ENCODE data around the gene RNF31. TPM values are rescaled to one million over a fixed set of nuclear protein-coding genes. Genes with fewer than 3 reads are reported as not detected.
A peak's percentile ranks its signal among the peaks of the same experiment; 100 is the strongest.

Gene RNF31
- total and polyA plus RNA-seq, 7 donors, result 13.6 to 57.8 (median 31.9) TPM

DNA sequence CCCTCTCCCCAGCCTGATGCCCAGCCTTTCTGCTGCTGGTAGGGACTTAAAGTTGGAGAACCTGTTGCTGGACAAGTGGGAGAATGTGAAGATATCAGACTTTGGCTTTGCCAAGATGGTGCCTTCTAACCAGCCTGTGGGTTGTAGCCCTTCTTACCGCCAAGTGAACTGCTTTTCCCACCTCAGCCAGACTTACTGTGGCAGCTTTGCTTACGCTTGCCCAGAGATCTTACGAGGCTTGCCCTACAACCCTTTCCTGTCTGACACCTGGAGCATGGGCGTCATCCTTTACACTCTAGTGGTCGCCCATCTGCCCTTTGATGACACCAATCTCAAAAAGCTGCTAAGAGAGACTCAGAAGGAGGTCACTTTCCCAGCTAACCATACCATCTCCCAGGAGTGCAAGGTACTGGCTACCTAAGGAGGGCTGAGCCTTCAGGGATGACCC is 59.8 kb downstream of the RNF31 start:
- Histone ChIP-seq H3K27ac (no peak overlapping the region), H3K4me3 (no peak overlapping the region), H3K4me1 (peaks cover 0 to 14% (median 5%) of the 10 kb centered on the region in 4 donors), H3K9me3 (no peaks in the 10 kb centered on the region), H3K27me3 (no peaks in the 10 kb centered on the region), H3K36me3 (peaks cover 5 to 86% (median 19%) of the 10 kb centered on the region in 4 donors)
- 75 to 95% methylated on average over 5 of the region's 5 CpGs for WGBS, 2 donors
- no peak for TF ChIP-seq POLR2AphosphoS5 (IDR thresholded peaks at IDR 0.05)
- no peak for TF ChIP-seq POLR2A (IDR thresholded peaks at IDR 0.05)
- TF ChIP-seq EP300 (IDR thresholded peaks at IDR 0.05), result no peak
- TF ChIP-seq CTCF (IDR thresholded peaks at IDR 0.05), result no peak
- DNase-seq, result peak; percentile 10
- intact Hi-C loops (cut with DNase I), result no loop called here

DNA sequence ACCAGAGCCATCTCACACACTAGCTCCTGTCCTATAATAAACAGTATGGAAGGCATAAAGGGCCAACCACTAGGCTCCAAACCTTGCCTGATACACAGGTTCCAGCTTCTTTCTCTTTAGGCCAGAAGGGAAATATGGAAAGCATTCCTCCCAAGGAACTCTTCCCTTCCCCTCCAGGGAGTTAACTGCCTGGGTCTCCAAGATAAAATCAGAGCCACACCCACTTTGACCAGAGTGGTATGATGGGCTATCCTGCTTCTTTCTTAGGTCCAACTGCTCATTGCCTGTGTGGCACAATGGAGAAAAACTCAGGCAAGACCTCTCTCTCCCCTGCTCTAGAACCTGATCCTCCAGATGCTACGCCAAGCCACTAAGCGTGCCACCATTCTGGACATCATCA is 60.3 kb downstream of the RNF31 start:
- Histone ChIP-seq H3K4me3 (no peak overlapping the region), H3K36me3 (peaks cover 5 to 81% (median 19%) of the 10 kb centered on the region in 4 donors), H3K4me1 (peaks cover 0 to 19% (median 10%) of the 10 kb centered on the region in 4 donors), H3K9me3 (no peaks in the 10 kb centered on the region), H3K27me3 (no peaks in the 10 kb centered on the region), H3K27ac (no peak overlapping the region)
- intact Hi-C loops (cut with DNase I), result no loop called here
- DNase-seq, result peak; percentile 21
- WGBS, 2 donors, result 99% methylated on average over 2 of the region's 2 CpGs
- no peak for TF ChIP-seq POLR2A (IDR thresholded peaks at IDR 0.05)
- no peak for TF ChIP-seq CTCF (IDR thresholded peaks at IDR 0.05)
- TF ChIP-seq POLR2AphosphoS5 (IDR thresholded peaks at IDR 0.05), result no peak
- no peak for TF ChIP-seq EP300 (IDR thresholded peaks at IDR 0.05)

Small RNAs within 50 kb of the gene (small RNA-seq; reads per million reads assigned to genes)
- 0 reads per million in 3 donors for gene AL136295.4
- 0 reads per million in 3 donors for gene CHMP4A
- 0 reads per million in 3 donors for gene IPO4
- gene IRF9, result 0 reads per million in 3 donors
- 0.36 to 1.3 (median 0.51) reads per million in 3 donors for gene RNA5SP383

Other genes starting within 250 kb of the RNF31 start
Only the 30 nearest of the 31 such genes appear.
- gene DHRS4, start 193.7 kb upstream of the RNF31 start, total RNA-seq, result 10 to 100 TPM; 23.8 to 52.4 (median 37.8) TPM
- 10 to 100 TPM; 71.1 to 87.1 (median 74.0) TPM for gene DHRS4, start 193.7 kb upstream of the RNF31 start, polyA plus RNA-seq
- 10 to 100 TPM in 3 of 4 donors, 1 to 10 TPM in 1; 8.0 to 20.0 (median 17.6) TPM for gene DHRS4L2, start 158.6 kb upstream of the RNF31 start, total RNA-seq
- 10 to 100 TPM; 57.1 to 62.7 (median 57.6) TPM for gene DHRS4L2, start 158.6 kb upstream of the RNF31 start, polyA plus RNA-seq
- 1 to 10 TPM in 2 of 4 donors, under 1 TPM in 2; 0.14 to 3.3 (median 0.62) TPM for gene CARMIL3, start 95.5 kb upstream of the RNF31 start, total RNA-seq
- gene CARMIL3, start 95.5 kb upstream of the RNF31 start, polyA plus RNA-seq, result 1 to 10 TPM in 1 of 3 donors, under 1 TPM in 2; under 0.01 to 1.7 (median 0.23) TPM
- 1 to 10 TPM in 3 of 4 donors, not detected in 1; 1.8 to 3.3 (median 2.9) TPM for gene CPNE6, start 75.9 kb upstream of the RNF31 start, total RNA-seq
- gene CPNE6, start 75.9 kb upstream of the RNF31 start, polyA plus RNA-seq, result under 1 TPM in 1 of 3 donors, not detected in 2; 0.42 TPM
- gene PCK2, start 53.2 kb upstream of the RNF31 start, total RNA-seq, result 10 to 100 TPM in 2 of 4 donors, 1 to 10 TPM in 2; 7.1 to 12.2 (median 9.2) TPM
- 100 to 1,000 TPM in 1 of 3 donors, 10 to 100 TPM in 2; 66.1 to 109 (median 99.5) TPM for gene PCK2, start 53.2 kb upstream of the RNF31 start, polyA plus RNA-seq
- gene DCAF11, start 32.7 kb upstream of the RNF31 start, total RNA-seq, result 10 to 100 TPM; 37.7 to 82.9 (median 54.8) TPM
- gene DCAF11, start 32.7 kb upstream of the RNF31 start, polyA plus RNA-seq, result 10 to 100 TPM; 70.9 to 79.8 (median 75.1) TPM
- 1 to 10 TPM in 2 of 4 donors, under 1 TPM in 2; 0.71 to 2.2 (median 1.4) TPM for gene NRL, start 32.5 kb upstream of the RNF31 start, total RNA-seq
- 1 to 10 TPM; 1.2 to 2.9 (median 1.8) TPM for gene NRL, start 32.5 kb upstream of the RNF31 start, polyA plus RNA-seq
- under 1 TPM in 1 of 4 donors, not detected in 3; 0.33 TPM for gene FITM1, start 16.8 kb upstream of the RNF31 start, total RNA-seq
- 1 to 10 TPM in 1 of 3 donors, not detected in 2; 1.8 TPM for gene FITM1, start 16.8 kb upstream of the RNF31 start, polyA plus RNA-seq
- gene PSME1, start 11.3 kb upstream of the RNF31 start, total RNA-seq, result 100 to 1,000 TPM; 129 to 186 (median 152) TPM
- gene PSME1, start 11.3 kb upstream of the RNF31 start, polyA plus RNA-seq, result 100 to 1,000 TPM; 309 to 438 (median 416) TPM
- gene EMC9, start 5.9 kb upstream of the RNF31 start, total RNA-seq, result 10 to 100 TPM in 3 of 4 donors, 1 to 10 TPM in 1; 5.0 to 20.9 (median 12.9) TPM
- gene EMC9, start 5.9 kb upstream of the RNF31 start, polyA plus RNA-seq, result 10 to 100 TPM; 20.6 to 37.2 (median 30.8) TPM
- 10 to 100 TPM; 26.2 to 43.5 (median 34.5) TPM for gene PSME2, start 888 bp upstream of the RNF31 start, total RNA-seq
- 100 to 1,000 TPM; 228 to 485 (median 356) TPM for gene PSME2, start 888 bp upstream of the RNF31 start, polyA plus RNA-seq
- 100 to 1,000 TPM in 1 of 4 donors, 10 to 100 TPM in 3; 54.6 to 103 (median 56.1) TPM for gene IRF9, start 13.8 kb downstream of the RNF31 start, total RNA-seq
- gene IRF9, start 13.8 kb downstream of the RNF31 start, polyA plus RNA-seq, result 100 to 1,000 TPM in 1 of 3 donors, 10 to 100 TPM in 2; 46.2 to 115 (median 51.8) TPM
- gene REC8, start 24.6 kb downstream of the RNF31 start, total RNA-seq, result 10 to 100 TPM in 2 of 4 donors, 1 to 10 TPM in 2; 4.6 to 24.1 (median 8.3) TPM
- 10 to 100 TPM in 1 of 3 donors, 1 to 10 TPM in 2; 1.8 to 21.7 (median 2.5) TPM for gene REC8, start 24.6 kb downstream of the RNF31 start, polyA plus RNA-seq
- 10 to 100 TPM; 11.0 to 37.1 (median 13.2) TPM for gene IPO4, start 41.3 kb downstream of the RNF31 start, total RNA-seq
- 10 to 100 TPM in 1 of 3 donors, 1 to 10 TPM in 2; 3.0 to 24.4 (median 5.4) TPM for gene IPO4, start 41.3 kb downstream of the RNF31 start, polyA plus RNA-seq
- 10 to 100 TPM; 29.6 to 36.9 (median 34.7) TPM for gene TM9SF1, start 47.9 kb downstream of the RNF31 start, total RNA-seq
- gene TM9SF1, start 47.9 kb downstream of the RNF31 start, polyA plus RNA-seq, result 10 to 100 TPM in 2 of 3 donors, 1 to 10 TPM in 1; 7.9 to 37.2 (median 10.8) TPM
- gene TSSK4, start 58.2 kb downstream of the RNF31 start, total RNA-seq, result under 1 TPM in 1 of 4 donors, not detected in 3; 0.66 TPM
- gene TSSK4, start 58.2 kb downstream of the RNF31 start, polyA plus RNA-seq, result under 1 TPM in 1 of 3 donors, not detected in 2; 0.22 TPM
- 100 to 1,000 TPM in 2 of 4 donors, 10 to 100 TPM in 2; 65.6 to 149 (median 102) TPM for gene CHMP4A, start 66.0 kb downstream of the RNF31 start, total RNA-seq
- gene CHMP4A, start 66.0 kb downstream of the RNF31 start, polyA plus RNA-seq, result 100 to 1,000 TPM in 2 of 3 donors, 10 to 100 TPM in 1; 81.6 to 116 (median 109) TPM
- 10 to 100 TPM; 22.4 to 31.7 (median 26.5) TPM for gene MDP1, start 68.6 kb downstream of the RNF31 start, total RNA-seq
- gene MDP1, start 68.6 kb downstream of the RNF31 start, polyA plus RNA-seq, result 10 to 100 TPM; 15.1 to 34.2 (median 28.8) TPM
- gene NEDD8, start 84.9 kb downstream of the RNF31 start, total RNA-seq, result 100 to 1,000 TPM; 104 to 217 (median 189) TPM
- gene NEDD8, start 84.9 kb downstream of the RNF31 start, polyA plus RNA-seq, result 100 to 1,000 TPM; 204 to 243 (median 221) TPM
- gene GMPR2, start 85.4 kb downstream of the RNF31 start, total RNA-seq, result 10 to 100 TPM; 44.3 to 63.9 (median 48.3) TPM
- gene GMPR2, start 85.4 kb downstream of the RNF31 start, polyA plus RNA-seq, result 10 to 100 TPM; 56.5 to 97.1 (median 58.9) TPM
- gene TINF2, start 95.1 kb downstream of the RNF31 start, total RNA-seq, result 10 to 100 TPM; 36.6 to 55.3 (median 50.1) TPM
- 10 to 100 TPM; 41.4 to 54.1 (median 43.5) TPM for gene TINF2, start 95.1 kb downstream of the RNF31 start, polyA plus RNA-seq
- gene TGM1, start 115.7 kb downstream of the RNF31 start, total RNA-seq, result 1 to 10 TPM in 2 of 4 donors, under 1 TPM in 1, not detected in 1; 0.33 to 1.1 (median 1.1) TPM
- 1 to 10 TPM in 1 of 3 donors, under 1 TPM in 2; 0.60 to 2.7 (median 0.69) TPM for gene TGM1, start 115.7 kb downstream of the RNF31 start, polyA plus RNA-seq
- gene RABGGTA, start 124.1 kb downstream of the RNF31 start, total RNA-seq, result 10 to 100 TPM; 14.0 to 25.2 (median 20.0) TPM
- 10 to 100 TPM; 27.3 to 32.4 (median 31.9) TPM for gene RABGGTA, start 124.1 kb downstream of the RNF31 start, polyA plus RNA-seq
- 10 to 100 TPM; 13.9 to 34.6 (median 29.3) TPM for gene DHRS1, start 152.3 kb downstream of the RNF31 start, total RNA-seq
- 10 to 100 TPM; 39.6 to 56.6 (median 40.8) TPM for gene DHRS1, start 152.3 kb downstream of the RNF31 start, polyA plus RNA-seq
- 10 to 100 TPM; 12.8 to 16.8 (median 14.9) TPM for gene NOP9, start 152.4 kb downstream of the RNF31 start, total RNA-seq
- 10 to 100 TPM in 2 of 3 donors, 1 to 10 TPM in 1; 7.8 to 29.0 (median 11.3) TPM for gene NOP9, start 152.4 kb downstream of the RNF31 start, polyA plus RNA-seq
- gene CIDEB, start 160.5 kb downstream of the RNF31 start, total RNA-seq, result 1 to 10 TPM; 4.7 to 9.5 (median 8.0) TPM
- 1 to 10 TPM; 7.2 to 8.6 (median 7.2) TPM for gene CIDEB, start 160.5 kb downstream of the RNF31 start, polyA plus RNA-seq
- 1 to 10 TPM; 2.5 to 5.5 (median 4.3) TPM for gene LTB4R2, start 162.6 kb downstream of the RNF31 start, total RNA-seq
- 1 to 10 TPM in 1 of 3 donors, under 1 TPM in 1, not detected in 1; under 0.01 to 3.9 TPM for gene LTB4R2, start 162.6 kb downstream of the RNF31 start, polyA plus RNA-seq
- gene LTB4R, start 164.0 kb downstream of the RNF31 start, total RNA-seq, result 1 to 10 TPM; 2.1 to 4.2 (median 2.9) TPM
- gene LTB4R, start 164.0 kb downstream of the RNF31 start, polyA plus RNA-seq, result 1 to 10 TPM in 2 of 3 donors, under 1 TPM in 1; 0.60 to 9.8 (median 2.1) TPM
- 10 to 100 TPM in 3 of 4 donors, 1 to 10 TPM in 1; 8.1 to 36.0 (median 17.7) TPM for gene ADCY4, start 187.6 kb downstream of the RNF31 start, total RNA-seq
- gene ADCY4, start 187.6 kb downstream of the RNF31 start, polyA plus RNA-seq, result 10 to 100 TPM in 1 of 3 donors, 1 to 10 TPM in 2; 1.4 to 16.5 (median 2.4) TPM
- 10 to 100 TPM in 1 of 4 donors, 1 to 10 TPM in 3; 2.6 to 12.5 (median 3.7) TPM for gene RIPK3, start 192.5 kb downstream of the RNF31 start, total RNA-seq
- gene RIPK3, start 192.5 kb downstream of the RNF31 start, polyA plus RNA-seq, result 10 to 100 TPM; 28.8 to 66.4 (median 43.5) TPM

Measured in sigmoid colon (tissue), 7 donors.